ENCODE measurements around the gene ARHGEF5.

GRCh38 chr7:144399946-144400345 lies 44.7 kb downstream of the ARHGEF5 start:
- TF ChIP-seq GATA2 (IDR thresholded peaks at IDR 0.05; ENCODE audit: low read depth, low read length) (no peak), GATA3 (IDR thresholded peaks at IDR 0.05; ENCODE audit: low read depth, low read length) (no peak)
